NCI-H1048 (cell line): ENCODE data around the gene ECE1.
"Not testable (repeated sequence)": the region's sequence is repeated elsewhere in the genome, so short reads cannot be mapped to it uniquely, and the experiment has no call there.

Experiments
- DNase-seq: peaks from one replicate; lab custom pipeline; 2025; lab: John Stamatoyannopoulos, UW

Gene ECE1

GRCh38 chr1:21219674-21220073 is 70.6 kb downstream of the ECE1 start:
- DNase-seq: no peak

GRCh38 chr1:21217812-21218596 is 72.3 kb downstream of the ECE1 start:
- no peak for DNase-seq

- no peak for DNase-seq
Measured at GRCh38 chr1:21216835-21217811, 73.1 kb downstream of the ECE1 start.

GRCh38 chr1:21212126-21212525 is 78.1 kb downstream of the ECE1 start:
- no peak for DNase-seq

GRCh38 chr1:21208137-21208700 is 82.0 kb downstream of the ECE1 start:
- DNase-seq: not testable (repeated sequence)

- DNase-seq: no peak
Measured at GRCh38 chr1:21206117-21206516, 84.1 kb downstream of the ECE1 start.

- DNase-seq: no peak
Measured at GRCh38 chr1:21205416-21205815, 84.8 kb downstream of the ECE1 start.

GRCh38 chr1:21201650-21202049 is 88.6 kb downstream of the ECE1 start:
- no peak for DNase-seq

- not testable (repeated sequence) for DNase-seq
Measured at GRCh38 chr1:21201238-21201637, 89.0 kb downstream of the ECE1 start.

GRCh38 chr1:21200767-21201166 is 89.5 kb downstream of the ECE1 start:
- DNase-seq: no peak

- DNase-seq: no peak
Measured at GRCh38 chr1:21198929-21199328, 91.3 kb downstream of the ECE1 start.

GRCh38 chr1:21192871-21193270 is 97.4 kb downstream of the ECE1 start:
- no peak for DNase-seq

GRCh38 chr1:21192284-21192683 is 98.0 kb downstream of the ECE1 start:
- no peak for DNase-seq

GRCh38 chr1:21190771-21191170 is 99.5 kb downstream of the ECE1 start:
- not testable (repeated sequence) for DNase-seq

GRCh38 chr1:21189906-21190500 is 100.3 kb downstream of the ECE1 start:
- DNase-seq: no peak

- DNase-seq: no peak
Measured at GRCh38 chr1:21189421-21189820, 100.8 kb downstream of the ECE1 start.

GRCh38 chr1:21188235-21188634 is 102.0 kb downstream of the ECE1 start:
- no peak for DNase-seq

GRCh38 chr1:21185221-21185731 is 105.0 kb downstream of the ECE1 start:
- DNase-seq: no peak

- no peak for DNase-seq
Measured at GRCh38 chr1:21184276-21184675, 106.0 kb downstream of the ECE1 start.

GRCh38 chr1:21182181-21182731 is 108.0 kb downstream of the ECE1 start:
- no peak for DNase-seq

GRCh38 chr1:21178271-21178670 is 112.0 kb downstream of the ECE1 start:
- DNase-seq: not testable (repeated sequence)
